HG03520 (cell line): ENCODE data around the gene PCDH15.
"Not testable (repeated sequence)": the region's sequence is repeated elsewhere in the genome, so short reads cannot be mapped to it uniquely, and the experiment has no call there.

Experiments
- ATAC-seq: cut with Tn5 transposase; IDR thresholded peaks from one replicate; pipeline ENCODE4 v1.9.1; 2021; ENCODE audit warnings: mild to moderate bottlenecking, moderate library complexity; ENCODE audit not compliant: unreplicated experiment

Gene PCDH15

GRCh38 chr10:54415483-54415882 lies 385.5 kb downstream of the PCDH15 start:
- no peak for ATAC-seq

DNA sequence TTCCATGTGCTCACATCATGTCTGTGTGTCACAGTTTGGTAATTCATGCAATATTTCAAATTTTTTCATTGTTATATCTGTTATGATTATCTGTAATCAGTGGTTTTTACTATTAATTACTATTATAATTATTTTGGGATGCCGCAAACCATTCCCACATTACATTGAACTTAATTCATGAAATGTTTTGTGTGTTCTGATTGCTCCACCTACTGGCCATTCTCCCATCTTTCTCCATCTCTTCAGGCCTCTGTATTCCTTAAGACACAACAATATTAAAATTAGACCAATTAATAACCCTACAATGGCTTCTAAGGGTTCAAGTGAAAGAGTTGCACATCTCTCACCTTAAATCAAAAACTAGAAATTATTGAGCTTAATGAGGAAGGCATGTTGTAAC lies 398.5 kb downstream of the PCDH15 start:
- ATAC-seq: no peak

DNA sequence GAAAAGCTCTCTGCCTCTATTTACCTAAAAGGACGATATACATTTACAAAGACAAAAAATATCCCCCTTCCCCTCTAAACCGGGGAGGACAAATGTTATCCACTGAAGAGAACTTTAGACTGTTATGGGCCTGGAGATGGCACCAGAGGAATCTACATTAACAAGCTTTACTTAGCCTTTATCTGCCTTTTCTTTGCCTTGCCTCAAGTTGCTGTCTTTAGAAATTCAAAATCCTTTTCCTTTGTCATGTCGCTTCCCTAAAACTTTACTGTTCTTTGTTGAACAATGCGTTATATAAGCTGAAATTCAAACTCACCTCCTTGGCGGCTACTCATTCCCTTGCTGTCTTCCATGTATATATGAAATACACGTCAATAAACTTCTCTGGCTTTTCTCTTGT lies 405.0 kb downstream of the PCDH15 start:
- no peak for ATAC-seq

DNA sequence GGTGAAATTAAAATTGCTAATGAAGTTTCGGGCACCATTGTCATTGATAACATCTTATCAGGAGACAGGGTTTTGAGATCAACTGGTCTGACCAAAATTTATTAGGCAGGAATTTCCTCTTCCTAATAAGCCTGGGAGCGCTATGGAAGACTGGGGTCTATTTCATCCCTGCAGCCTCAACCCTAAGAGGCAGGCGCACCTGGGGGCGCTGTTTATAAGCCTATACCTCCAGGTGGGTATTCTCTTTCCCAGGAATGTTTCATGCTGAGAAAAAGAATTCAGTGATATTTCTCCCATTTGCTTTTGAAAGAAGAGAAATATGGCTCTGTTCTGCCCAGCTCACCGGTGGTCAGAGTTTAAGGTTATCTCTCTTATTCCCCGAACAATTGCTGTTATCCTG lies 406.4 kb downstream of the PCDH15 start:
- not testable (repeated sequence) for ATAC-seq

DNA sequence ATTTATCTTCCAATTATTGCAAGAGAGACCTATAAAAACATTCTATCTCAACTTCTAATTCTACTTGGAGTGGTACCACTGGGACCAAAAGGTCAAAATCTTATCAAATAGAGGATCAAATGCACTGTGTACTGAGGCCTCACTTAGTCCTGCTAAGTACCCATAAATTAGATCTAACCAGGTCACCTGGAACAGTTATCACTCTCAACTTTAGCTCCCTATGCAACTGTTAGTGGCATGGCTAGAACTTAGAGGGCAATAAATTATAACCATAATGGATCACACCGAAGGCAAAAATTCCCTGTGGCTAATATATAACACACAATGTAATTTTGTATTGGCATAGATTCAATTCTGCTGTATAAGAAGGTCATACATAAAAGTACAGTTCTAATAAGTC lies 428.9 kb downstream of the PCDH15 start:
- ATAC-seq: no peak

- ATAC-seq: no peak
Measured at GRCh38 chr10:54368984-54369383, 432.0 kb downstream of the PCDH15 start.

- no peak for ATAC-seq
Measured at GRCh38 chr10:54363390-54363789, 437.6 kb downstream of the PCDH15 start.

DNA sequence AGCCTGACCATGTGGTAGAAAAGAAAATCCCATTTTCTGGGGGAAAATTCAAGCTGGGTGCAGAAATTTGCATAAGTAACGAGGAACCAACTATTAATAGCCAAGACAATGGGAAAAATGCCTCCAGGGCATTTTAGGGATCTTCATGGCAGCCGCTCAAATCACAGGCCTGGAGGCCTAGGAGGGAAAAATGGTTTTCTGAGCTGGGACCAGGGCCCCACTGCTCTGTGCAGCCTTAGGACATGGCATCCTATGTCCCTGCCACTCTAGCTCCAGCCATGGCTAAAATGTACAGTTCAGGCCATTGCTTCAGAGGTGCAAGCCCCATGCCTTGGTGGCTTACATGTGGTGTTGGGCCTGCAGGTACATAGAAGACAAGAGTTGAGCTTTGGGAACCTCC lies 459.0 kb downstream of the PCDH15 start:
- ATAC-seq: no peak

- ATAC-seq: no peak
Measured at GRCh38 chr10:54335296-54335695, 465.7 kb downstream of the PCDH15 start.

DNA sequence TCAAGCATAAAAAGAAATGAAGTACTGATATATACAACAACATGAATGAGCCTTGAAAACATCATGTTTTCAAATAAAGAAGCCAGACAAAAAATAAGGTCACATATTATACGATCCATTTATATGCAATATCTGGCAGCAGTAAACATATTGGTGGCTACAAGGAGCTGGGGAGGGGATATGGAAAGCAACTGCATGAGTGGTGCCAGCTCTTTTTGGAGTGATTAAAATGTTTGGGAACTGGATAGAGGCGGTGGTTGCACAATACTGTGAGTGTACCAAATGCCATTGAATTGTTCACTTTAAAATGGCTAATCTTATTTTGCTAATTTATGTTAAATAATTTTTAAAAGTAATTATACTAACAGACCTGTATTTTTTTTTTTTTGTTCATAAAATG lies 481.7 kb downstream of the PCDH15 start:
- no peak for ATAC-seq

- ATAC-seq: no peak
Measured at GRCh38 chr10:54318470-54318869, 482.6 kb downstream of the PCDH15 start.

DNA sequence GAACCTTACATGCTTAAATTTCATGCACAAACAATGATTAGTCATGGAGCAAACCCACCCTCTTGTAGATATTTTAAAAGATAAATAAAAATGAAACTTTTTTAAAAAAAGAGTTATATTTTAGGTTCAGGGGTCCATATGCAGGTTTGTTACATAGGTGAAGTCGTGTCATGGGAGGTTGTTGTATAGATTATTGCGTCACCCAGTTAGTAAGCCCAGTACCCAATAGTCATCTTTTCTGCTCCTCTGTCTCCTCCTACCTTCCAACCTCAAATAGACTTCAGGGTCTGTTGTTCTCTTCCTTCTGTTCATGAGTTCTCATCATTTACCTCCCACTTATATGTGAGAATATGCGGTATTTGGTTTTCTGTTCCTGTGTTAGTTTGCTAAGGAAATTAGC lies 486.6 kb downstream of the PCDH15 start:
- ATAC-seq: no peak

- ATAC-seq: no peak
Measured at GRCh38 chr10:54284526-54285193, 516.4 kb downstream of the PCDH15 start.

DNA sequence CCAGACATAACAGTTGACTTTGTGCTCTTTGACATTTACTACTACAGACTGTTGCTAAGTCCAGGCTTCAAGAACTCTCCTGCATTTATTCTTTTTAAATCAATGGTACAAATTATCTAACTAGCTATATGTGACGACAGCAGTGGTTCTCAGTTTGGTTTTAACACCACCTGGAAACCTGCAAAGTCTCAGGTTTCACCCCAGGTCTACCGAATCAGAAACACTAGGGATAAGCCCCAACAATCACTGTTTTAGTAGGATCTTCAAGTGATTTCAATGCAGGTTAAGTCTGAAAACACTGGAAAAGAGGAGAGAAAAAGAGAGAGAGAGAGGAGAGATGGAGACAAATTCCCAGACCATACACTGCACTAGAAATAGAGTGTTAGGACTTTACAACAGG lies 519.0 kb downstream of the PCDH15 start:
- ATAC-seq: no peak

DNA sequence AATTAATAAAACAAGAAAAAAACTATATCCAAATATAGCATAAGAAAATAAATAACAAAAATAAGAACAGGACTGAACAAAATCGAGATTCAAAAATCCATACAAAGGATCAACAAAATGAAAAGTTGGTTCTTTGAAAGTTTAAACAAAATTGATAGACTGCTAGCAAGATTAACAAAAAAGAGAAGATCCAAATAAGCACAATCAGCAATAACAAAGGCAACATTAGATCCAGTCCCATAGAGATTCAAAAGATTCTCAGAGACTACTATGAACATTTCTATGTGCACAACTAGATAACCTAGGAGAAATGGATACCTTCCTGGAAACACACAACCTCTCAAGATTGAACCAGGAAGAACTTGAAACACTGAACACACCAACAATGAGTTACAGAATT lies 534.6 kb downstream of the PCDH15 start:
- no peak for ATAC-seq

DNA sequence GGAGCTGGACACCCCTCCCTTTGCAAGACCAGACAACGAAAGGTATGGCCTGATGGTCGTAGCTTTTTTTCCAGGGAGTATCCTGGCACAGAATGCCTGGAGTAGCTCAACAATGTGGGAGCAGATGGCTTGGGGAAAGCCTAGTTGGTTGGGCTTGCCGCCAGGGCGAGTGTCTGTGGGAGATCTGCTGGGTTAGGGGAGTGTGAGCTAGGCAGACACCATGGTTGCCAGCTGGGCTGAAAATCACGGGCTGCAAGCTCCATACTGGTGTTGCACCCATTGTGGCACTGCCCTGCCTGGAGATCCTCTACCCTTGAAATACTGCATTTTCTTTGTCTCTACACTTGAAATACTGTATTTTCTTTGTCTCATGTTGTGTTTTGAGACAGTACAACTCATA lies 538.3 kb downstream of the PCDH15 start:
- no peak for ATAC-seq

DNA sequence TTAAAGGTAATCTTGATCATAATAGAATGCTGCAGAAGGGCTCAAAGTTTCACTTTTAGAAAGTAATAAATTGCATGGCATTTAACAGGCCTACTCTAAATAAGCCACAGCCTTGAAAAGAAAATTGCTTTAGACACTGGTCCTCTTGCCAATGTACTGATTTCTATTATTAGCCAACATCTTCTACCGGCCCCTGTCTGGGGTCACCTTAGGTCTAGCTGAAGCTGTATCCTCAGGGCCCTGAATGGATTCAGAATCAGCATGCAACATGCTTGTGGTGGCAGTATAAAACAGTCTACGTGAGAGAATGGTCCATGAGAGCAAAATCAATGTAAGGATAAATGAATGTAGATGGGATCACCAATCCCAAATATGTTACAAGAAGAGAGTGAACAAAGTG lies 541.9 kb downstream of the PCDH15 start:
- ATAC-seq: no peak

- ATAC-seq: no peak
Measured at GRCh38 chr10:54234832-54235231, 566.2 kb downstream of the PCDH15 start.

DNA sequence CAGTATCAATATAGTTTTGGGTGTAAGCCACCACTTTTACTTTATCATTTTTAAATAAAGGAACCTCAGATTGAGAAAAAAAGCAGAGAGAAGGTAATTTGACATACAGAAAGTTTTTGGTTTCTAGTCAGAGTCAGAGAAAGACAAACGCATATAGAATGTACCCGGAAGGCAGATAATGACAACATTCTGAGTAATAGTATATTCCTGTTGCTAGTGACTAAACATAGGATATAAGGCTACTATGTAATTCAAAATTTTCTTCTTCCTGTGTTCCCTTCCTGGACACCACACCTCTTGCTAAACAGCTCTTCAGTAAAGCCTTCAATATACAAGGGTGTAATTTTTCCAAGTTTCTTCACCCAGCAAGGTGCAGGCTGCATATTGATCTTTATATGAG lies 597.6 kb downstream of the PCDH15 start:
- no peak for ATAC-seq

- no peak for ATAC-seq
Measured at GRCh38 chr10:54198051-54198450, 603.0 kb downstream of the PCDH15 start.

DNA sequence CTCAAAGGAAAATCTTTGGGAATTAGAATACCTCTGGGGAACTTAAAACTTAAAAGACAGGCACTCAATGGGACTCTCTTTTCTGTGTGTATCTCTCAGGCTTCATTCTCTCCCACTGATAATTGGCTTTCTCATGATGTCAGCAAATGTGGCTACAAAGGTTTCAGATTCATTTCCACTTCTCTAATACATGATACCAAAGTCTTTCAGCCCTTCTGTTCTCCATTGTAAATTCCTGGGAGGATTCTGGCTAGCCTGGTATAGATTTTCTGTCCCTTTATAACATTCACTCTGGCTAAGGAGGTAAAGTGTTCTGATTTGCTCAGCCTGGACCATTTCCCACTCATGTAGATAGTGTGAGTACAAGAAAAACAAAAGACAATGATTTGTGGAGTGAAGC lies 606.2 kb downstream of the PCDH15 start:
- ATAC-seq: no peak

- no peak for ATAC-seq
Measured at GRCh38 chr10:54159924-54160323, 641.1 kb downstream of the PCDH15 start.

- ATAC-seq: no peak
Measured at GRCh38 chr10:54148508-54148907, 652.5 kb downstream of the PCDH15 start.
